ENCODE data around the gene SMYD2.

Gene SMYD2

DNA sequence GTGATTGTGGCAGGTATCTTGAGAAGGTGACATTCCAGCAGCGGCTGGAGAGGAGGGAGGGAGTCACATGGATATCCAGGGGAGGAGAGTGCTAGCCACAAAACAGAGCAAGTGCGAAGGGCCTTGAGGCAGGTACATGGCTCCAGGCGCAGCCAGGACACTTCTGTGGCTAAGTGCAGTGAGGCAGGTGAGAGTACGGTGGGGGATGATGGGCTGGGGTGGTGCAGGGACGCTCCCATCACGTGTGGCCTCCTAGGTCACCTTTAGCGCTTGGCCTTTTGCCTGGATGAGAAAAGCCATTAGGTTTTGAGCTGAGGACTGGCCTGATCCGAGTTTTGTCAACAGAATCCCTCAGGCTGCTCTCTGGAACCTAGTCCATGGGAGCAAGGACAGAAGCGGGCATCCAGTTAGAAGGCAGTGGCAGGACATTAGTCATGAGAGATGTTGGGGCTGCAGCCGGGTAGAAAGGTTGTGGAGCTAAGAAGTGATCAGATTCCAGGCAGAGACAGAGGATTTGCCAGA lies 31.6 kb downstream of the SMYD2 start:
- H3K27ac ChIP-seq, result no peak overlapping the region
- TF ChIP-seq, protein P1, sequence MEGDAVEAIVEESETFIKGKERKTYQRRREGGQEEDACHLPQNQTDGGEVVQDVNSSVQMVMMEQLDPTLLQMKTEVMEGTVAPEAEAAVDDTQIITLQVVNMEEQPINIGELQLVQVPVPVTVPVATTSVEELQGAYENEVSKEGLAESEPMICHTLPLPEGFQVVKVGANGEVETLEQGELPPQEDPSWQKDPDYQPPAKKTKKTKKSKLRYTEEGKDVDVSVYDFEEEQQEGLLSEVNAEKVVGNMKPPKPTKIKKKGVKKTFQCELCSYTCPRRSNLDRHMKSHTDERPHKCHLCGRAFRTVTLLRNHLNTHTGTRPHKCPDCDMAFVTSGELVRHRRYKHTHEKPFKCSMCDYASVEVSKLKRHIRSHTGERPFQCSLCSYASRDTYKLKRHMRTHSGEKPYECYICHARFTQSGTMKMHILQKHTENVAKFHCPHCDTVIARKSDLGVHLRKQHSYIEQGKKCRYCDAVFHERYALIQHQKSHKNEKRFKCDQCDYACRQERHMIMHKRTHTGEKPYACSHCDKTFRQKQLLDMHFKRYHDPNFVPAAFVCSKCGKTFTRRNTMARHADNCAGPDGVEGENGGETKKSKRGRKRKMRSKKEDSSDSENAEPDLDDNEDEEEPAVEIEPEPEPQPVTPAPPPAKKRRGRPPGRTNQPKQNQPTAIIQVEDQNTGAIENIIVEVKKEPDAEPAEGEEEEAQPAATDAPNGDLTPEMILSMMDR (conservative IDR thresholded peaks at IDR 0.05; ENCODE audit: low read depth), result no peak
- POLR2A ChIA-PET (ENCODE audit: low non-redundant PET), result no interaction called here
- no peak for DNase-seq (ENCODE audit: low spot score)
- CTCF ChIA-PET, result interaction anchor here (1.0 kb wide), 1 partner anchor 20 kb away, joined by 3 read pairs; no protein-coding TSS in a partner anchor

DNA sequence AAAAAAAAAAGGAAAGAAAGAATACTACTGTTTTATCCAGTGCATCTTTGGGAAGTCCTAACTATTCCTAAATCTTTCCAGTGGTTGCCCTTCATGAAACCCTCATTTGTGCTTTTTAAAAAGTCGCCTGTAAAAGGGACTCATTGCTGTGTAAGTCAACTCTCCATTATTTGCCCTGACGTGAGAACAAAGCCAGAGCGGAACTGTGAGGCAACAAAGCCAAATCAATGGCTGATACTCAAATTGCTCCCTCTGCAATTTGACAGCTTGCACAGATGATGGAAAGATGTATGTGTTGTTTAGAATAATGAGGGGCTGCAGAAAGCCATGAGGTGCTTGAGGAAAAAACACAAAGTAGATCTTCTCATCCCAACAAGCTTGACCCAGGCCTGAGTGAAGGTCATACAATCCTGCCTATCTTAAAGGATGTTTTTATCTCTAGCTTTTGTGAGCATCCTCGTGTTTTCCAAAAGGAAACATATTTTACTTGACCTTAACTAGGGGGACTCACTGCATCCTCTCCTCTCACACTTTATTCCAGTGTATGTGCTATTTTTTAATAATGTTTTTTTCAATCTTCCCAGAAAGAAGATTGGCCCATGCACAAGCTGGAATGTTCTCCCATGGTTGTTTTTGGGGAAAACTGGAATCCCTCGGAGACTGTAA lies 33.4 kb downstream of the SMYD2 start:
- no peak for DNase-seq (ENCODE audit: low spot score)
- TF ChIP-seq, protein P1 (conservative IDR thresholded peaks at IDR 0.05; ENCODE audit: low read depth), result no peak
- no peak overlapping the region for H3K27ac ChIP-seq
- ChIA-PET CTCF (interaction anchor here (0.6 to 1.5 kb wide), 3 partner anchors 15 to 547 kb away, joined by 3 to 5 read pairs (median 4); no protein-coding TSS in a partner anchor), POLR2A (ENCODE audit: low non-redundant PET) (no interaction called here)

DNA sequence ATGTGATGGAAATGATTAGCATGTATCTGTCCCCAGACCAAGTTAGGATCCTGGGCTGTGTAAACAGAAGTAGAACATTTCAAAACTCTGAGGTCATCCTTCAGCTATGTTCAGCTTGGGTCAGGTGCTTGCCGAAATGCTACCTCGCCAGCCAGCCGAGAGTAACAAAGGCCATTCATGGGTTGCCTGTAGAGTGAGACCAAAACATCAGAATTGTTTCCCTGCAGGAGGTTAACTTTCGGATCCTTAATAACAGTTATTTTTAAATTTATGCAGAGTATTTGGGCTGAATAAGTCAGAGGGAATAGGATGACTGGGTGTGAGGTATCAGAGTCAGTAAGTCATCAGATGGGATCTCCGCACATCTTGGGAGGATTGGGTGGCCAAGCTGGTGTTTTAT lies 35.6 kb downstream of the SMYD2 start:
- TF ChIP-seq, protein P1 (conservative IDR thresholded peaks at IDR 0.05; ENCODE audit: low read depth), result no peak
- ChIA-PET CTCF (interaction anchor here (0.6 to 3.4 kb wide), 4 partner anchors 12 to 327 kb away, joined by 4 to 13 read pairs (median 4); no protein-coding TSS in a partner anchor), POLR2A (ENCODE audit: low non-redundant PET) (no interaction called here)
- H3K27ac ChIP-seq, result no peak overlapping the region
- DNase-seq (ENCODE audit: low spot score), result no peak

DNA sequence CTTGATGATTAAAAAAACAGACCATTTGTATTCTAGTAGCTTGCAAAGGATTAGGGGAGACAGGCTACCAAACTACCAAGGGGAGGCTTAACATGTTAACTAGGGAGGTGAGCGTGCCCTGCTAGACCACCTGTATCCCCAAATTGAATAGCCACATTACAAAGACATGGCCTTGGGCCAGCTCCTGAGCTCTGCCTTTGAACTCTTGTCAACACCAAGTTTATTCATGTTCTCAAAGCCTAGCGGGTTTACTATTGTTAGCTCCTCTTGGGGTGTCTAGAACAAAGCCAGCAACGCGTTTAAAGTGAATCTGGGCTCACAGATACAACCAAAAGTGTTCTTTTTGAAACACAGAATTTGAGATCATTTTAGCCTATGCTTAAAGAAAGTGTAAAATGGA lies 36.3 kb downstream of the SMYD2 start:
- POLR2A ChIA-PET (ENCODE audit: low non-redundant PET), result no interaction called here
- TF ChIP-seq, protein P1 (conservative IDR thresholded peaks at IDR 0.05; ENCODE audit: low read depth), result no peak
- CTCF ChIA-PET, result interaction anchor here (1.0 to 3.4 kb wide), 3 partner anchors 11 to 103 kb away, joined by 4 to 13 read pairs (median 5); no protein-coding TSS in a partner anchor
- DNase-seq (ENCODE audit: low spot score), result no peak
- no peak overlapping the region for H3K27ac ChIP-seq

DNA sequence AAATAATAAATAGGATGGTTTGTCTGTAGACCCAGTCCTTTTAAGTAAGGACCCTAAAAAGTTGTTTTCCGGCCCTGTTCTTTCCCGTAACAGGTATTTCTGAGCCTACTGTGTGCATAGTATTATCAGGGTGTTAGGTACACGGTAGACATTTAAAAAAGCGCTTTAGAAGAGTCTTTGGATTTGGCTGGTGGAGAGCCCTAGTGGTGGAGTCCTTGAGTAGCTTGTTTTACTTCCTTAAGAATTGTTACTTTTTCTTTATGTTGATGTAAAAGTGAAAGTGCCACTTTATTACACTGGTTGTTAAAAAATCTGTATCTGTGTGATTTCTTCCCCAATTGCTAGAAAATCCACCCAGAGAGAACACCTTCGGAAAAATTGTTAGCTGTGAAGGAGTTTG lies 36.8 kb downstream of the SMYD2 start:
- ChIA-PET POLR2A (ENCODE audit: low non-redundant PET) (no interaction called here), CTCF (interaction anchor here (3.4 kb wide), 1 partner anchor 11 kb away, joined by 13 read pairs; no protein-coding TSS in a partner anchor)
- H3K27ac ChIP-seq, result no peak overlapping the region
- DNase-seq (ENCODE audit: low spot score), result no peak
- TF ChIP-seq, protein P1 (conservative IDR thresholded peaks at IDR 0.05; ENCODE audit: low read depth), result no peak

DNA sequence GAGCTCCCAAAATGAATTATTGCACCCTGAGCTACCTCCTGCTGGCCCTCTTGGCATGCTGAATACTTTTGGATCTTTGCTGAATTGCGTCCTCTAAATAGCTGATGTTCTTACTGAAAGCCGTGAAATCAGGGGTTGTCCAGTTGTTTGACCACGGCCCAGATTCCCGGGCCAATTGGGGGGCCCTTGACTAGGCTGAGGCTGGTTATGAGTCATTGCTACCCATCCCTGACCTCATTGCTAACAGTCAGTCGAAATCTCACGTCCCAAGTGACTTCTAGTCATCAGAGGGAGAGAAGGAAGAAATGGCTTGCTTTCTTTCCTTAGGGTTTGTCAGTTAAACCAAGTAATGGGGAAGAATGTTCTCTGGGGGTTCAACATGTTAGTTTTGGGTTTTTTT lies 37.4 kb downstream of the SMYD2 start:
- ChIA-PET POLR2A (ENCODE audit: low non-redundant PET) (no interaction called here), CTCF (interaction anchor here (3.4 kb wide), 1 partner anchor 10 kb away, joined by 13 read pairs; no protein-coding TSS in a partner anchor)

More for the DNA sequence above, 37.4 kb downstream of the SMYD2 start:
- no peak for DNase-seq (ENCODE audit: low spot score)
- TF ChIP-seq, protein P1 (conservative IDR thresholded peaks at IDR 0.05; ENCODE audit: low read depth), result no peak
- H3K27ac ChIP-seq, result no peak overlapping the region

All from RWPE1 (cell line).